ENCODE data around the gene GOLGA5.
A peak's percentile ranks its signal among the peaks of the same experiment; 100 is the strongest.
"Not testable (repeated sequence)": the region's sequence is repeated elsewhere in the genome, so short reads cannot be mapped to it uniquely, and the experiment has no call there.

GOLGA5 gene

GRCh38 chr14:92820536-92820840 is 26.4 kb downstream of the GOLGA5 start:
- not testable (repeated sequence) for DNase-seq (ENCODE audit: low read depth, low spot score)

DNA sequence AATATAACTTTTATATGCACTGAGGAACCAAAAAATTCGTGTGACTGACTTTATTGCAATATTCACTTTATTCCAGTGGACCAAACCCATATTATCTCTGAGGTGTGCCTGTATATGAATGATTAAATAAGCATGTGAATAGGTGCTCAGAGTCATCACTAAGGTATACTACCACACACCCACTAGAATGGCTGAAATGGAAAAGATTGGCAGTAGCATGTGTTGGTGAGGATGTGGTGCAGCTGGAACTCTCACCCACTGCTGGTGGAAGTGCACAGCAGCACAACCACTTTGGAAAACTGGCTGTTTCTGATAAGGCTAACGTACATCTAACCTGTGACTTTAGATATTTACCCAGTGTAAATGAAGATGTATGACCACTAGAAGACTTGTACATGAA is 36.8 kb downstream of the GOLGA5 start:
- DNase-seq (ENCODE audit: low read depth, low spot score), result no peak

DNA sequence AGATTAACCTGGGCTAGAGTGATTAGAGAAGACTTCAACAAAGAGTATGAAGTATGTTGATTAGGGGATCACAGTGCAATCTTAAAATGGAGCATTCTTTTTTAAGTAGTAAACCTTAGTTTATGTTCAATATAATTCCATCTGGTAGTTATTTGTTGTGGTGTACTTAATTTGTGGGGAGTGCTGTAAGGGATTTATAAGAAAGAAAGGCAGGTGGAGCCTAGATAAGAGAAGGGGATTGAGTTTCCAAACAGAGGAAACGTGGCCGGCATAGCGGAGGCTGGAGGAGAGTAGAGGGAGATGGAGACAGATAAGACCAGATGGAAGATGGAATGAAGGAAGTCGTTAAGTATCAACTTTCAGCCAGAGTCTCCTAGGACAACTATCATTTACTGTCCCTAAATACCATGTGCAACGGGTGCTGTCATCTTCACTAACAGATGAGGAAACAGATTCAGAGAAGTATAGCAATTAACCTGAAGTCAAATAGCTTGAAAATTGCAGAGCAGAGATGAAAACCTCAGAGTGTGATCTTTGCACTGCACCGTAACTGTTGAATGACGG is 38.1 kb downstream of the GOLGA5 start:
- no peak for DNase-seq (ENCODE audit: low read depth, low spot score)

DNA sequence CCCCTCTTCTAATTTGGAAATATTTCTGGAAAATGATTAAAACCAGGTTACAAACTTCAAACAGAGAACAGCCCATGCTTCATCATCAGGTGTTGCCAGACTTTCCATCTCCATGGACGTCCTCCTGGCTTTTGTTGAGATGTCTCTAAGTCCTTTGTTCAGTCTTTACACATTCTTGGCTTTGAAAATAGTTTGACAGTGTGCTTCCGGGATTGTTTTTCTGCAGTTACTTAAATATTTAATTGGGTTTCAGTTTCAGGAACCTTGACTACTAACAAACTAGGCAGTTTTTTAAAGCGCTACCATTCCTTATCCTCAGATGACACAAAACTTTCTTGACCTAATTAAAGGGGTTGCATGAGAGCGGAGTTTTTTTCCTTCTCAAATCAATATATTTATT is 47.8 kb downstream of the GOLGA5 start:
- DNase-seq (ENCODE audit: low read depth, low spot score), result no peak

GRCh38 chr14:92844204-92844603 is 50.1 kb downstream of the GOLGA5 start:
- no peak for DNase-seq (ENCODE audit: low read depth, low spot score)

DNA sequence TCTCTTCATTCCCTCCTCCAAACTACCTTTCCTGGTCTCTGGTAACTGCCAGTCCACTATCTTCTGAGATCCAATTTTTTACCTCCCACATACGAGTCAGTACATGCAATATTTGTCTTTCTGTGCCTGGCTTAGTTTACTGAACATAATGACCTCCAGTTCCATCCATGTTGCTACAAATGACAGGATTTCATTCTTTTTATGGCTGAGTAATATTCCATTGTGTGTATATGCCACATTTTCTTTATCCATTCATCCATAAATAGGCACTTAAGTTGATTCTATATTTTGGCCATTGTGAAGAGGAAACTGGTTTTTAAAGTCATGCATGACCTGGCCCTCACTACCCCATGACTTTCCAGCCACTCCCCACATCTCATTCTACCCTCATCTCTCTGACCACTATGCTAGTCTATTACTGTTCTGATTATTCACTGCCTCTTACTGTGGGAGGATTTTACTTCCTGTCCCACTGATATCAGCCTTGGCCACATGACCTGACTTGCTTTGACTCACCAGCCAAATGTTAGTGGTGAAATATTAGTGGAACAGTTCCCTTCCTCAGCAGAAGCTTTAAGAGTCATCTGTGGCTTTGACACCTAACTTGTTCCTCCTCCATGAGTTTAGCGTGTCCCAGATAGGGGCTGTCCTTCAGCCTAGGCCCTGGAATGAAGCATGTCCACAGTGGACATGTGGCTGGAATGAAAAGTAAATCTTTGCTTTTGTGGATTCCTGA is 52.2 kb downstream of the GOLGA5 start:
- no peak for DNase-seq (ENCODE audit: low read depth, low spot score)

DNA sequence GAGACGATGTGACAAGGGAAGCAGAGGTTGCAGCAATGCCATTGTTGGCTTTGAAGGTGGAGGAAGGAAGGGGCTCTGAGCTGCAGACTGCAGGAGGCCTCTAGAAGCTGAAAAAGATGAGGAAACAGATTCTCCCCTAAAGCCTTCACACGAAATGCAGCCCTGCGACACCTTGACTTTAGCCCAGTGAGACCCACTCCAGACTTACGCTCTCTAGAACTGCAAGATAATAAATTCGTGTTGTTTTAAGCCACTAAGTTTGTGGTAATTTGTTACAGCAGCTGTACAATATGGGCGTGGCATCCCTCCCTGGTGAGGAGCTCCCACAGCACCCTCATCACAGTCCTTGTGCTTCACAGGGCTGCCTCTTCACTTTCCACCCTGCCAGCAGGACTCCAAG is 53.2 kb downstream of the GOLGA5 start:
- DNase-seq (ENCODE audit: low read depth, low spot score), result no peak

DNA sequence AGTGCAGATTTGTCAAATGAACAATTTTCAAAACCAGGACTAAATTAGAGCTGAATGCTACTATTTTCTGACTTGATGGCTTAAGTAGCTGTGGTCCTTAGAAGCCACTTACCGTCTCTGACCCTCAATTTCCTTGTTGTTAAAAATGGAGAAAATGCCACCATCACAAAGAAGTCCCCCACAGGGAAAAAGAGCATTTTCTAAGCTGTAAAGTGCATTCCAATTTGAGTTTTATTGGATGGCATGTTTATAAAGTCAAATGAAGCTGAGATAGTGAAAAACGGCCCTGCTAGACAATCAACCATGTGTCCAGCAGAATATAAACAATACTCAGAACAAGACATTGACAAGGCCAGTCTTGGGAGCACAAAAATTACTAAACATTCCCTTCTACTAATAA is 53.6 kb downstream of the GOLGA5 start:
- no peak for DNase-seq (ENCODE audit: low read depth, low spot score)

DNA sequence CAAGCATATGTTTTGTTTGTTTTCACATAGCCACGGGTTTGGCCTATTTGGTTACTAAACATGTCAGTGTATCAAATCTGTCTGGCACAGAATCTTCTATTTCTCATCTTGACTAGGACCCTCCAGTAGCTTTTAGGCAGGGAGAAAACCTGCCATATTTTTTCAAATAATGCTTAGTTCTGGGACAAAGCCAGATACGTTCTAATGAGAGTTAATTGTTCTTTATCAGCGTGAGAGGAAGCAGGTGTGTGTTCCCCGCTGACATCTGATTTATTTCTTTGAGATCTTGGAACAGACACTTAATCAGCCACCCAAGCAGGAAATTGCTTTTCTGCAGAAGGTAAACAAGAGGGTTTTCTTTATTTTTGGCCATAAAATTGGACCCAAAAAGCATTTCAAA is 54.8 kb downstream of the GOLGA5 start:
- DNase-seq (ENCODE audit: low read depth, low spot score), result no peak

- peak; percentile 21 for DNase-seq (ENCODE audit: low read depth, low spot score)
Measured at GRCh38 chr14:92850492-92850891, 56.4 kb downstream of the GOLGA5 start.

DNA sequence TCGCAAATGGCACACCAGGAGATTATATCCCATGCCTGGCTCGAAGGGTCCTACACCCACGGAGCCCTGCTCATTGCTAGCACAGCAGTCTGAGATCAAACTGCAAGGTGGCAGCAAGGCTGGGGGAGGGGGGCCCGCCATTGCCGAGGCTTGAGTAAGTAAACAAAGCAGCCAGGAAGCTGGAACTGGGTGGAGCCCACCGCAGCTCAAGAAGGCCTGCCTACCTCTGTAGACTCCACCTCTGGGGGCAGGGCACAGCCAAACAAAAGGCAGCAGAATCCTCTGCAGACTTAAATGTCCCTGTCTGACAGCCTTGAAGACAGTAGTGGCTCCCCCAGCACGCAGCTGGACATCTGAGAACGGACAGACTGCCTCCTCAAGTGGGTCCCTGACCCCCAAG is 59.0 kb downstream of the GOLGA5 start:
- DNase-seq (ENCODE audit: low read depth, low spot score), result not testable (repeated sequence)

- no peak for DNase-seq (ENCODE audit: low read depth, low spot score)
Measured at GRCh38 chr14:92860049-92860840, 66.1 kb downstream of the GOLGA5 start.

- no peak for DNase-seq (ENCODE audit: low read depth, low spot score)
Measured at GRCh38 chr14:92861856-92862745, 68.0 kb downstream of the GOLGA5 start.

GRCh38 chr14:92863286-92864080 is 69.4 kb downstream of the GOLGA5 start:
- DNase-seq (ENCODE audit: low read depth, low spot score), result no peak

DNA sequence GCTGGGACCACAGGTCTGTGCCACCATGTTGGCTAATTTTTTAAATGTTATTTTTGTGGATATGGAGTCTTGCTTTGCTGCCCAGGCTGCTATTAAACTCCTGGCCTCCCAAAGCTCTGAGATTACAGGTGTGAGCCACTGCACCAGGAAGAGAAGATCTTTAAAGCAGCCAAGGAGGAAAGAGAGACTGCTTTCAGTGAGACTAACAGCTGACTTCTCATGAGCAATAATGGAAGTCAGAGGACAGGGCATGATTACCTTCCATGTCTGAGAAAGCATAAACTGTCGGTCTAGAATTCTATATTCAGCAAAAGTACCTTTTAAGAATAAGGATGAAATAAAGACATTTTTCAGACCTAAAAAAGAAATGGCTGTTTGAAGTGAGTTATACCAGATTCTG is 71.6 kb downstream of the GOLGA5 start:
- DNase-seq (ENCODE audit: low read depth, low spot score), result no peak

GRCh38 chr14:92866181-92866752 is 72.2 kb downstream of the GOLGA5 start:
- DNase-seq (ENCODE audit: low read depth, low spot score), result no peak

- DNase-seq (ENCODE audit: low read depth, low spot score), result no peak
Measured at GRCh38 chr14:92866901-92867865, 73.1 kb downstream of the GOLGA5 start.

DNA sequence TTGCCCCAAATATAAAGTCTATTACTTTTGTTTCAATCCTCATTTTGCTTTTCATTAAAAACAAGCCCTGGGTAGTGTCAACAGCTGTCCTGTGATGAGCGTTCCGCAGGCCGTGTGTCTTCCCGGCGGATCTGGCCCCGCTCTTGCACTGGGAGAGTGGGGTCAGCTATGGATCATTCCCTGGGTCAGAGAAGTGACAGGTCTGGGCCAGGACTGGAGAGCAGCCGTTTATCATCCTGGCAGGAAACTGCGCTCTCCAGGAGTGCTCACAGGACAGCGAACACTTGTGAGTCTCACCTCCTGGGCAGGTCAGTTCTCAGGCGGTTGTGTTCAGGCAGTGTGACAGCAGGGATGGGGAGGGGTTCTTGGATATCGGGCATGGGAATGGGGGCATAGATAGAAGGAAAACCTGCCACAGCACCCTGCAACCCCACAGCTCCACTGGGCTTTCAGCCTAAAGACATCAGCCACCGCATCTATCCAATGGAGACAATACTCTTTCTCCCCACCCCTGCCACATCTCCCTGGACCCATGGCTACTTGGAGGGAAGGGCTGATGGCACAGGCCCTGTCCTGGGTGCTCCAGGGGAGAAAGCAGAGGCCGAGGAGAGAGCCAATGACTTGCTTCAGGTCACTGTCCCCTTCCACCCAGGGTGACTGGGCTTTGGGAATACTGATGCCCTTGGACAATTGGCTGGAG is 81.0 kb downstream of the GOLGA5 start:
- peak; percentile 21 for DNase-seq (ENCODE audit: low read depth, low spot score)

Measured in ELF-1 (cell line).